Muscle layer of duodenum (tissue), 2 donors: ENCODE data around the gene MPST.
A peak's percentile ranks its signal among the peaks of the same experiment; 100 is the strongest.

ENCODE experiments used
- H3K27ac ChIP-seq: one replicate; pipeline ENCODE4 v1.7.0; 2013; ENCODE audit warnings: mild to moderate bottlenecking, low read length
- H3K27me3 ChIP-seq: one replicate; pipeline ENCODE4 v1.7.0; 2013; ENCODE audit warnings: low read depth, mild to moderate bottlenecking, control low read depth, low read length
- H3K36me3 ChIP-seq, 2 donors: one replicate each; pipeline ENCODE4 v1.7.0; 2013; ENCODE audit warnings: low read length in 2 of 2, control low read depth in 1 of 2, mild to moderate bottlenecking in 1 of 2; ENCODE audit not compliant: insufficient read depth in 2 of 2, control insufficient read depth in 1 of 2
- H3K4me1 ChIP-seq, 2 donors: one replicate each; pipeline ENCODE4 v1.7.0; 2013; ENCODE audit warnings: low read length in 2 of 2, mild to moderate bottlenecking in 2 of 2, control low read depth in 1 of 2, moderate library complexity in 1 of 2; ENCODE audit not compliant: insufficient read depth in 2 of 2, control insufficient read depth in 1 of 2
- H3K4me3 ChIP-seq, 2 donors: one replicate each; pipeline ENCODE4 v1.7.0; 2013; ENCODE audit warnings: low read length in 2 of 2, low read depth in 1 of 2, mild to moderate bottlenecking in 1 of 2
- H3K9me3 ChIP-seq, 2 donors: one replicate each; pipeline ENCODE4 v1.7.0; 2013; ENCODE audit warnings: low read length in 2 of 2, control low read depth in 1 of 2, mild to moderate bottlenecking in 1 of 2; ENCODE audit not compliant: control insufficient read depth in 1 of 2
- donor health status: healthy.

The MPST gene

GRCh38 chr22:37024339-37025157 lies 5.0 kb downstream of the MPST start:
- Histone ChIP-seq H3K36me3 (peaks cover 22 to 49% of the 10 kb centered on the region in 2 donors), H3K9me3 (no peaks in the 10 kb centered on the region), H3K4me3 (no peak overlapping the region), H3K4me1 (peaks cover 6 to 18% of the 10 kb centered on the region in 2 donors), H3K27ac (peak overlapping the region; percentile 57), H3K27me3 (no peaks in the 10 kb centered on the region)

DNA sequence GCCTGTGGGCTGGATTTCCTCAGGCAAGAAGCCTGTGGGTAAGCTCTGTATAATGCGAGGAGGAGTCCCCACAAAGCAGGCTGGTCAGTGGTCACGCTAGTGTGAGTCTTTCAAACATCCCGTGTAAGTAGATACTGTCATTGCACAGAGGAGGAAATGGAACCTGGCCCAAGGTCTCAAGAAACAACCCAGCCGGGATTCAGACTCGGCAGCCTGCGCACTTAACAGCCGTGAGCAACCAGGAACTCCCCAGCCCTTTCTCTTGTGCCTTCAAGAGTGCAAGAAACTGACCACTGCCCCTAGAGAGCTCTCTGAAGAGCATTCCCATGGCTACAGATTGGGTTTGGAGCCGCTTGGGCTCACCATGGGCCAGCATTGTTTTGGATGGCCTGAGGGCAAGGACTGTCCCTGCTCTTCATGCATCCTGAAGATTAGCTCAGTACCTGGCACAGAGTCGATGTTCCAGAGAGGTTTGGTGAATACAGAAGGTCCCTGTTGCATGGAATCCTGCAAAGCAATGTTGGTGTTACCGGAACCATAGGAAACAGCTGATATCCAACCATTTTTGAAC lies 6.0 kb downstream of the MPST start:
- Histone ChIP-seq H3K4me1 (peaks cover 6 to 12% of the 10 kb centered on the region in 2 donors), H3K27ac (peak overlapping the region; percentile 57), H3K4me3 (peak overlapping the region in 1 of 2 donors; percentile 8), H3K27me3 (no peaks in the 10 kb centered on the region), H3K36me3 (peaks cover 27 to 59% of the 10 kb centered on the region in 2 donors), H3K9me3 (no peaks in the 10 kb centered on the region)

- Histone ChIP-seq H3K27me3 (no peaks in the 10 kb centered on the region), H3K9me3 (no peaks in the 10 kb centered on the region), H3K4me1 (peaks cover 6 to 10% of the 10 kb centered on the region in 2 donors), H3K4me3 (no peak overlapping the region), H3K36me3 (peaks cover 27 to 62% of the 10 kb centered on the region in 2 donors), H3K27ac (no peak overlapping the region)
These were observed 6.8 kb downstream of the MPST start for GRCh38 chr22:37026325-37026724.

DNA sequence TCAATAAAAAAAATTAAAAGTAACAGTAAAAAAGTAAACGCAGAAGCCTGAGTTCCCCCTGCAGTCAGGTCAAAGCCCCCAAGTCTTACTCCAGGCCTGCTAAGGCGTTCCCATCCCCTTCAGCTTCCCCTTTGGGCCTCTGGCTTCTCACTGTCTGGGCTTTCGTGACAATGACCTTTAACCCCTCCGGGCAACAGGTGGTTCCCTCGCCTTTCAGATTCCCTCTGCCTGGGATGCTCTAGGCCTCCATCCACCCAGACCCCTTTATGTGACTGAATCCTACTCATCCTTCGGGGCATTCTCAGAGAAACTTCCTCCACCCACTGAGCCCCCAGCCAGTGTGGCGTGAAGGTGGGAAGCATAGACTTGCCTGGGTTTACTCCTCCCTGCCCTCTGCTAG lies 8.0 kb downstream of the MPST start:
- no peak overlapping the region for H3K4me3 ChIP-seq
- H3K27me3 ChIP-seq: no peaks in the 10 kb centered on the region
- H3K27ac ChIP-seq: no peak overlapping the region
- no peaks in the 10 kb centered on the region for H3K9me3 ChIP-seq
- H3K36me3 ChIP-seq: peaks cover 27 to 62% of the 10 kb centered on the region in 2 donors
- H3K4me1 ChIP-seq: peaks cover 0 to 2% of the 10 kb centered on the region in 2 donors

GRCh38 chr22:37028692-37029674 lies 9.4 kb downstream of the MPST start:
- Histone ChIP-seq H3K36me3 (peaks cover 27 to 59% of the 10 kb centered on the region in 2 donors), H3K4me1 (no peaks in the 10 kb centered on the region), H3K27me3 (no peaks in the 10 kb centered on the region), H3K9me3 (no peaks in the 10 kb centered on the region), H3K4me3 (no peak overlapping the region), H3K27ac (no peak overlapping the region)

DNA sequence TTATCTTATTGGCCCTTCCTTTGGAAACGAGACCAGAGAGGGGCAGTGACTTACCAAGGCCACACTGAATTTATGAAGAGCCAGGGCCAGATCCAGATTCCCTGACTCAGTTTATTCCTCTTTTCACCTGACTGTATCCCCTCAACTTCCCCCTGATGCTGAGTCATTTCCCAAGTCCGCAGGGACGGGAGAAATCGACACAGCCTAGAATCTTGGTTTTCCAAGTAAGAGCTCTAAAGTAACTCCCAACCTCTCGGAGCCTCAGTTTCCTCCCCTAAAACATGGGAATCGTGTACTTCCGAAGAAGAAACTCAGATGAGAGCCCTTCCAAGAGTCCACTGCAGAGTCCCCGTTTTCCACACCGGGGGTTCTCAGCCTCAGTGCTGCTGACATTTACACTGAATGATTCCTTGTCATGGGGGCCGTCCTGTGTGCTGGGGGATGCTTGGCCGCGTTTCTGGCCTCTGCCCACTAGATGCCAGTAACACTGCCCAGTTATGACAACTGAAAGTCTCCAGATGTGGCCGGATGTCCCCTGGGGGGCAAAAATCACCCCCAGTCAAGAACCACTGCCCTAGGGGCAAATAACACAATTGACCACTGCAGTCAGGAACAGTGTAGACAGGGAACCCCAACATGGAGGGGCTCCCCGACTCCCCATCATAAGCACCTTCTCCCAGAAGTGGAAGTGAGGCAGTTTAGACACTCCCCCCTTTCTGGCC lies 11.2 kb downstream of the MPST start:
- no peak overlapping the region for H3K27ac ChIP-seq
- peaks cover 25 to 46% of the 10 kb centered on the region in 2 donors for H3K36me3 ChIP-seq
- no peaks in the 10 kb centered on the region for H3K9me3 ChIP-seq
- H3K27me3 ChIP-seq: no peaks in the 10 kb centered on the region
- no peak overlapping the region for H3K4me3 ChIP-seq
- no peaks in the 10 kb centered on the region for H3K4me1 ChIP-seq

GRCh38 chr22:37032134-37032534 lies 12.6 kb downstream of the MPST start:
- H3K27me3 ChIP-seq: no peaks in the 10 kb centered on the region
- H3K4me3 ChIP-seq: no peak overlapping the region
- peaks cover 17 to 32% of the 10 kb centered on the region in 2 donors for H3K36me3 ChIP-seq
- H3K9me3 ChIP-seq: no peaks in the 10 kb centered on the region
- no peaks in the 10 kb centered on the region for H3K4me1 ChIP-seq
- H3K27ac ChIP-seq: peak overlapping the region; percentile 80

DNA sequence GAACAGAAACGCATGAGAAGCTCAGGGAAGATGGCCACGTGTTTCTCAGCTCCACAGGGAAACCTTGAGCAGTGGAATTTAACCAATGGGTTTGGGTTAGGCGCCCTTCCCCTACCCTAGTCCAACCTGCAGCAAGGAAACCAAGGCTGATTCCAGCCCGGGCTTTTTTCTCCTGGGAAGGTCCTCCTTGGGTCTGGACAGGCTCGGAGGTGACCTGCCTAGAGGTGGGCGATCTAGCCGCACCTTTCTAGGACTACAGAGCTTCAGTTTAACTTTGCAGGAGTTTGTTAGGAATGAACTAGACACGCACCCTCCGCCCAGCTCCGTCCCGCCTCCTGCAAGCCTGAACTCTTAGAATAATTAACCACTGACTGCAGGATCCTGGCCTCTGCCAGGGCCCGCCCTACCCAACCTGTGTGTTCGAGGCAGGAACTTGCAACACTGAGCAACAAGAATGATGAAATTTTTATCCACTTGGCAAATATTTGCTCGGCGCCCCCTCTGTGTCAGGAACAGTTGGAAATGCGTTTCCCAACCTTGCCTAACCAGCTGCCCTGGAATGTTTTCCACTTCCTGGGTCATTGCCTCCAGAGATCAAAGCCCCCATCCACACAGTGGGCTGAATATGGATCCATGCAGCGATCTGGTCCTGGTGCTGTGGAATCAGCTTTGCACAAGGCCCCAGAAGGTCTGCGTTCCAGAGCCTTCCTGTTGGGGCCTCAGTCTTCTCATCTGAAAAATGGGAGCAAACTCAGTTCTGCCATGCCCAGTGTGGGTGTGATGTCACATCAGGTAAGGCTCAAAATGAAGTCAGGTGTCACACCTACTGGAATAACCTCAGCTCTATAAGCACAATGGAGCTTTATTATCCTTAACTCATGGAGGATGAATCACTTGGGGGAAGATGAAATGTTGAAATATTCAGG lies 13.3 kb downstream of the MPST start:
- H3K4me1 ChIP-seq: no peaks in the 10 kb centered on the region
- H3K4me3 ChIP-seq: no peak overlapping the region

GRCh38 chr22:37033605-37034430 lies 14.3 kb downstream of the MPST start:
- no peak overlapping the region for H3K4me3 ChIP-seq
- no peaks in the 10 kb centered on the region for H3K9me3 ChIP-seq
- H3K27me3 ChIP-seq: no peaks in the 10 kb centered on the region
- H3K36me3 ChIP-seq: peaks cover 9 to 20% of the 10 kb centered on the region in 2 donors
- no peak overlapping the region for H3K27ac ChIP-seq
- H3K4me1 ChIP-seq: no peaks in the 10 kb centered on the region

More for the DNA sequence above, 13.3 kb downstream of the MPST start:
- H3K27ac ChIP-seq: peak overlapping the region; percentile 80
- peaks cover 11 to 25% of the 10 kb centered on the region in 2 donors for H3K36me3 ChIP-seq
- no peaks in the 10 kb centered on the region for H3K9me3 ChIP-seq
- no peaks in the 10 kb centered on the region for H3K27me3 ChIP-seq
